Astrocyte (in vitro differentiated cells and primary cell): ENCODE measurements around the gene ABCC4. TPM values are rescaled to one million over a fixed set of nuclear protein-coding genes. Genes with fewer than 3 reads are reported as not detected.
A peak's percentile ranks its signal among the peaks of the same experiment; 100 is the strongest.

Experiments
- DNase-seq: peaks from one replicate; pipeline ENCODE4 v3.0.0-alpha.2; 2010; ENCODE audit warnings: low read depth
- FAIRE-seq: peaks from 2 replicates; lab custom pipeline; 2011; peaks lifted over from hg19 to GRCh38; lab: Jason Lieb, UNC
- H2AFZ ChIP-seq: 2 replicates; pipeline ENCODE4 v1.6.0; 2012; ENCODE audit warnings: low read depth, low read length, inconsistent platforms
- H3K27ac ChIP-seq: 2 replicates; pipeline ENCODE4 v1.5.1; 2011; ENCODE audit warnings: low read depth, low read length, inconsistent platforms
- H3K27me3 ChIP-seq: 2 replicates; pipeline ENCODE4 v1.6.0; 2011; ENCODE audit warnings: low read length, inconsistent platforms; ENCODE audit not compliant: insufficient read depth
- H3K36me3 ChIP-seq: 2 replicates; pipeline ENCODE4 v1.5.1; 2011; ENCODE audit warnings: low read length, inconsistent platforms; ENCODE audit not compliant: insufficient read depth
- H3K4me1 ChIP-seq: 2 replicates; pipeline ENCODE4 v1.5.1; 2011; ENCODE audit warnings: low read length, inconsistent platforms; ENCODE audit not compliant: insufficient read depth
- H3K4me2 ChIP-seq: 2 replicates; pipeline ENCODE4 v1.6.0; 2012; ENCODE audit warnings: low read length, inconsistent platforms
- H3K4me3 ChIP-seq: 2 replicates; pipeline ENCODE4 v1.5.1; 2011; ENCODE audit warnings: low read depth, mild to moderate bottlenecking, low read length, inconsistent platforms; ENCODE audit not compliant: insufficient read depth
- H3K79me2 ChIP-seq: 2 replicates; pipeline ENCODE4 v1.6.0; 2012; ENCODE audit warnings: mild to moderate bottlenecking, low read length, inconsistent platforms; ENCODE audit not compliant: insufficient read depth
- H3K9ac ChIP-seq: 2 replicates; pipeline ENCODE4 v1.6.0; 2012; ENCODE audit warnings: mild to moderate bottlenecking, low read length, inconsistent platforms
- H3K9me3 ChIP-seq: 2 replicates; pipeline ENCODE4 v1.5.1; 2012; ENCODE audit warnings: low read depth, mild to moderate bottlenecking, low read length, inconsistent platforms; ENCODE audit not compliant: insufficient read depth
- H4K20me1 ChIP-seq: 2 replicates; pipeline ENCODE4 v1.6.0; 2012; ENCODE audit warnings: low read length, inconsistent platforms; ENCODE audit not compliant: insufficient read depth
- H3K27ac Mint-ChIP-seq: one replicate; pipeline ENCODE4 v1.8.0; 2021; ENCODE audit warnings: mild to moderate bottlenecking, mixed read lengths; ENCODE audit not compliant: unreplicated experiment
- H3K27me3 Mint-ChIP-seq: one replicate; pipeline ENCODE4 v1.8.0; 2021; ENCODE audit warnings: low read depth, mixed read lengths; ENCODE audit not compliant: unreplicated experiment
- H3K36me3 Mint-ChIP-seq: one replicate; pipeline ENCODE4 v1.8.0; 2021; ENCODE audit warnings: low read depth, mixed read lengths; ENCODE audit not compliant: unreplicated experiment
- H3K4me1 Mint-ChIP-seq: one replicate; pipeline ENCODE4 v1.8.0; 2021; ENCODE audit warnings: low read depth, mixed read lengths; ENCODE audit not compliant: unreplicated experiment
- H3K4me3 Mint-ChIP-seq: one replicate; pipeline ENCODE4 v1.8.0; 2021; ENCODE audit warnings: mild to moderate bottlenecking, moderate library complexity, mixed read lengths; ENCODE audit not compliant: unreplicated experiment
- H3K9me3 Mint-ChIP-seq: one replicate; pipeline ENCODE4 v1.8.0; 2021; ENCODE audit warnings: mild to moderate bottlenecking, mixed read lengths; ENCODE audit not compliant: unreplicated experiment
- EZH2 ChIP-seq: IDR thresholded peaks from 2 replicates; pipeline ENCODE4 v1.6.1; 2012; ENCODE audit warnings: mild to moderate bottlenecking, low read length, inconsistent platforms; ENCODE audit not compliant: insufficient read depth
- total RNA-seq: library from RNA; stranded (reverse); gene quantifications from 2 replicates; pipeline ENCODE4 v1.2.1, GENCODE V29; 2021
- TF ChIP-seq, protein P1 (sequence below): IDR thresholded peaks from 2 replicates; pipeline ENCODE4 v1.5.1; 2011; ENCODE audit warnings: low read depth, mild to moderate bottlenecking, inconsistent platforms, low read length, moderate library complexity; ENCODE audit not compliant: insufficient read depth

Gene ABCC4
- total RNA-seq, 1 donor from 2014 or later = 15.6 TPM

DNA sequence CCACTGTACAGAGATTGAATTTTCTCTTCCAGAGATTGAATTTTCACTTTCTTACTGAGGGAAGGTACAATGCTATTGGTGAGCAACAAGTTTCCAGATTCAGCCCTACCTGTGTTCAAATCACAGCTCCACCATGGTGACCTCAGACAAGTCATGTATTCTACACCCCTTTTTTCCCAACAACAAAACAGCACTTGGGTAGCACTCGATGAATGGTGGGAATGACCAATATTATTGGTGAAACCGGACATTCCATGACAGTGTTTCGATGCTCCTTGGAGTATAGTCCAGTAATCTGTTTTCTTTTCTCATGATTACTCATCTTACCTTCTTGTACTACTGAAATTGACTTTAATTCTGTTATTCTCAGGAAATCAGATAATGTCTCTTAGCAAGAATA, 322.7 kb downstream of the ABCC4 start:
- FAIRE-seq (no peak), DNase-seq (no peak)
- Histone ChIP-seq H4K20me1 (no peaks in the 10 kb centered on the region), H3K9ac (no peak overlapping the region), H3K4me2 (no peak overlapping the region), H2AFZ (no peak overlapping the region), H3K27me3 (peaks cover 7% of the 10 kb centered on the region), H3K4me3 (no peak overlapping the region), H3K36me3 (no peaks in the 10 kb centered on the region), H3K79me2 (no peaks in the 10 kb centered on the region), H3K4me1 (no peaks in the 10 kb centered on the region), H3K27ac (no peak overlapping the region), H3K9me3 (no peaks in the 10 kb centered on the region)
- Mint-ChIP-seq H3K9me3 (peaks cover 4% of the 10 kb centered on the region), H3K4me1 (no peaks in the 10 kb centered on the region), H3K4me3 (no peak overlapping the region), H3K27ac (no peak overlapping the region), H3K27me3 (peaks cover 2% of the 10 kb centered on the region), H3K36me3 (no peaks in the 10 kb centered on the region)
- TF ChIP-seq EZH2 = no peak

DNA sequence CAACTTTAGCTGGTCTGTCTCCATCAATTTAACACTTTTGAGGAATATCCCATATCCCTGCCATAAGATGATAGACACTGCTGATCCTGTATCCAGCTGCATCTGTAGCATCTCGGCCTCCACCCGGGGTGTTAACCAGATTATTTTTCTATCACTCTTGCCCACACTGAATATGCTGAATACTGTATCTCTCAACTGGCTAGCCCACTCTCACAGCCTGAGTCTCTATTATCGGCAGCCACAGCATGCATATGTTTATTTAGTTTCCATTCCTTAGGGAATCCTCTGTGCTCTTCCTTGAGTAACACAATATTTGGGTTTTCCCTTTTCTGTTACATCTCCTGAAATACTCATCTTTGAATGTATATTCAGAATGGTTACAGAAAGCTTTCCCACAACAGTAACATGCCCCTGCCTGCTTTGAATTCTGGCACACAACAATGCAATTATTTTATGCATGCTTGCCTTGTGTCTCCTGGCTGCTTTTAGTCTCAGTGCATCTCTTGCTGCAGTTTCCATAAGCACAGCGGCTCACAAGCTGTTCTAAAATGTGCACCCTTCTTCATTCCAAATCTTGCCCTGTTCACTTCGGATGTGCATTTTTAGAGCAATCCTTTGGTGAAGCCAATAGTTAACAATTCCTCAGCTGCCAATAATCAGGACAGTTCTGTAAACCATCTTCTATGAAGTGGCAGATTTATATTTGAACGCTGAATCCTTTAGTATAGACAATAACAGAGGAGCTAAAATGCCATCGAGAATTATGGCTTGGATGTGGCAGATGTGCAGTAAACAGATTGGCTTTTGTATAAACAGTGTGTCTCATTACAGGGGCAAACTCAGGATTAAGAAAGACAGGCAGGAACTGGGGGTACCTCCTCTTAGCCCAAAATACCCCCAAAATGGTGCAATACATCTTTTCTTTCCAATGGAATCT, 327.0 kb downstream of the ABCC4 start:
- Histone ChIP-seq H4K20me1 (no peaks in the 10 kb centered on the region), H3K9me3 (no peaks in the 10 kb centered on the region), H2AFZ (no peak overlapping the region), H3K79me2 (no peaks in the 10 kb centered on the region), H3K27me3 (peaks cover 19% of the 10 kb centered on the region), H3K36me3 (no peaks in the 10 kb centered on the region), H3K4me3 (no peak overlapping the region), H3K9ac (no peak overlapping the region), H3K27ac (no peak overlapping the region), H3K4me1 (no peaks in the 10 kb centered on the region), H3K4me2 (no peak overlapping the region)
- Mint-ChIP-seq H3K27ac (no peak overlapping the region), H3K4me1 (no peaks in the 10 kb centered on the region), H3K27me3 (no peaks in the 10 kb centered on the region), H3K36me3 (no peaks in the 10 kb centered on the region), H3K9me3 (peaks cover 4% of the 10 kb centered on the region), H3K4me3 (no peak overlapping the region)
- DNase-seq (no peak), FAIRE-seq (no peak)
- TF ChIP-seq EZH2 = no peak
- TF ChIP-seq, protein P1, sequence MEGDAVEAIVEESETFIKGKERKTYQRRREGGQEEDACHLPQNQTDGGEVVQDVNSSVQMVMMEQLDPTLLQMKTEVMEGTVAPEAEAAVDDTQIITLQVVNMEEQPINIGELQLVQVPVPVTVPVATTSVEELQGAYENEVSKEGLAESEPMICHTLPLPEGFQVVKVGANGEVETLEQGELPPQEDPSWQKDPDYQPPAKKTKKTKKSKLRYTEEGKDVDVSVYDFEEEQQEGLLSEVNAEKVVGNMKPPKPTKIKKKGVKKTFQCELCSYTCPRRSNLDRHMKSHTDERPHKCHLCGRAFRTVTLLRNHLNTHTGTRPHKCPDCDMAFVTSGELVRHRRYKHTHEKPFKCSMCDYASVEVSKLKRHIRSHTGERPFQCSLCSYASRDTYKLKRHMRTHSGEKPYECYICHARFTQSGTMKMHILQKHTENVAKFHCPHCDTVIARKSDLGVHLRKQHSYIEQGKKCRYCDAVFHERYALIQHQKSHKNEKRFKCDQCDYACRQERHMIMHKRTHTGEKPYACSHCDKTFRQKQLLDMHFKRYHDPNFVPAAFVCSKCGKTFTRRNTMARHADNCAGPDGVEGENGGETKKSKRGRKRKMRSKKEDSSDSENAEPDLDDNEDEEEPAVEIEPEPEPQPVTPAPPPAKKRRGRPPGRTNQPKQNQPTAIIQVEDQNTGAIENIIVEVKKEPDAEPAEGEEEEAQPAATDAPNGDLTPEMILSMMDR = no peak

DNA sequence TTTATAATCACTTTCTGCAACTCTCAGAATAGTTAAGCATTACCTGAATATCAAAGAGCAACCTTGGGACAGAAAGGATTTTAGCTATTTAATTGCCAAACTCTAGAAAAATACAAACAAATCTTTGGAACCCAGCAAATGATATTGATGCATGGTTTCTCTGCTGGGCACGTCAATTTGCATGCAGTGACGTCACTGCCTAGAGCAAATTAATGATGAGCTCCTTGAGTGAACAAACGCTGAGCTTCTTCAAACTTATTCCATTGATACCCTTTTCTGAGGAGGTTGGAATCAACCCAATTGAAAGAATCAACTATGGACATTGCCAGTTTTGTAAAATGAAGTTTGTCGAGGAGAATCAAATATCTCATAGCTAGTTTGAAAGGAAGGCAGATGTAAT, 329.0 kb downstream of the ABCC4 start:
- no peak overlapping the region for H3K27ac Mint-ChIP-seq
- no peaks in the 10 kb centered on the region for H3K36me3 ChIP-seq
- H3K79me2 ChIP-seq = no peaks in the 10 kb centered on the region
- no peaks in the 10 kb centered on the region for H3K4me1 Mint-ChIP-seq
- H3K9me3 Mint-ChIP-seq = peaks cover 2% of the 10 kb centered on the region
- no peak overlapping the region for H3K27ac ChIP-seq
- H3K4me2 ChIP-seq = no peak overlapping the region
- TF ChIP-seq EZH2 = no peak
- TF ChIP-seq, protein P1 = no peak
- FAIRE-seq (peak; percentile 78), DNase-seq (no peak)
- H3K36me3 Mint-ChIP-seq = no peaks in the 10 kb centered on the region
- peaks cover 6% of the 10 kb centered on the region for H3K27me3 Mint-ChIP-seq
- peaks cover 27% of the 10 kb centered on the region for H3K27me3 ChIP-seq
- H3K4me3 ChIP-seq = no peak overlapping the region
- peaks cover 7% of the 10 kb centered on the region for H3K4me1 ChIP-seq
- no peaks in the 10 kb centered on the region for H4K20me1 ChIP-seq
- H3K9ac ChIP-seq = no peak overlapping the region
- H2AFZ ChIP-seq = no peak overlapping the region
- H3K9me3 ChIP-seq = no peaks in the 10 kb centered on the region
- no peak overlapping the region for H3K4me3 Mint-ChIP-seq
